Adipocyte (in vitro differentiated cells): ENCODE results near the gene CAMK2N2.

ENCODE experiments used
- DNase-seq: peaks from one replicate; pipeline ENCODE4 v3.0.0-alpha.2; 2015; ENCODE audit warnings: low read depth
- H3K27me3 ChIP-seq: replicated peaks from 2 replicates; pipeline ENCODE4 v1.7.0; 2013; ENCODE audit warnings: mild to moderate bottlenecking, low read length, moderate library complexity; ENCODE audit not compliant: control insufficient read depth, insufficient read depth
- H3K36me3 ChIP-seq: 2 replicates; pipeline ENCODE4 v1.7.0; 2013; ENCODE audit warnings: low read length, mild to moderate bottlenecking, moderate library complexity; ENCODE audit not compliant: control insufficient read depth, insufficient read depth, severe bottlenecking
- H3K4me1 ChIP-seq: 2 replicates; pipeline ENCODE4 v1.7.0; 2013; ENCODE audit warnings: mild to moderate bottlenecking, low read length, moderate library complexity; ENCODE audit not compliant: control insufficient read depth, insufficient read depth
- H3K4me3 ChIP-seq: 2 replicates; pipeline ENCODE4 v1.7.0; 2013; ENCODE audit warnings: mild to moderate bottlenecking, low read length, moderate library complexity
- H3K9ac ChIP-seq: 2 replicates; pipeline ENCODE4 v1.7.0; 2013; ENCODE audit warnings: mild to moderate bottlenecking, low read length, moderate library complexity
- H3K9me3 ChIP-seq: 2 replicates; pipeline ENCODE4 v1.7.0; 2013; ENCODE audit warnings: mild to moderate bottlenecking, low read length, moderate library complexity; ENCODE audit not compliant: control insufficient read depth

CAMK2N2 gene

DNA sequence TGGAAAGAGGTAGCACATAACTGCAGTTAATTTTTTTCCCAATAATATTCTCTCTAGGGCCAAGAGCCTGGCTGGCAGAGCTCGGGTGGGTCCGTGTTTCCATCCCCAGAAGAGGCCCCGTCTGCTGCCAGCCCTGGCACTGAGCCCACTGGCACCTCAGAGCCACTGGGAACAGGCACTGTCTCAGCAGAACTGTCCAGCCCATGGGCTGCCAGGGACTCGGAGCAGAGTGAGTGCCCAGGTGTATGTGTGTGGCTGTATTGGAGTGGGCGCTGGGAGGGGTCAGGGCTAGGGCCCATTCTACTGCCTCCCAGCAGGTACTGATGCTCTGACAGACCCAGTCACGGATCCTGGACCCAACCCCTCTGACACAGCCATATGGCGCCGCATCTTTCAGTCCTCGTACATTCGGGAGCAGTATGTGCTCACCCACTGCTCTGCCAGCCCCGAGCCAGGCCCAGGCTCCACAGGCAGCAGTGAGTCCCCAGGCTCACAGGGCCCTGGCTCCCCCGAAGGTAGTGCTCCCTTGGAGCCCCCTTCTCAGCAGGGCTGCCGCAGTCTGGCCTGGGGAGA lies 23.0 kb downstream of the CAMK2N2 start:
- H3K4me1 ChIP-seq = no peaks in the 10 kb centered on the region
- H3K36me3 ChIP-seq = peaks cover 12% of the 10 kb centered on the region
- H3K9me3 ChIP-seq = no peaks in the 10 kb centered on the region
- H3K4me3 ChIP-seq = no peak overlapping the region
- peaks cover 24% of the 10 kb centered on the region for H3K27me3 ChIP-seq
- DNase-seq = no peak
- H3K9ac ChIP-seq = no peak overlapping the region

- DNase-seq = no peak
- H3K9ac ChIP-seq = no peak overlapping the region
- H3K4me3 ChIP-seq = no peak overlapping the region
- H3K4me1 ChIP-seq = no peaks in the 10 kb centered on the region
- H3K9me3 ChIP-seq = no peaks in the 10 kb centered on the region
- H3K27me3 ChIP-seq = peaks cover 26% of the 10 kb centered on the region
- peaks cover 7% of the 10 kb centered on the region for H3K36me3 ChIP-seq
Measured at GRCh38 chr3:184237807-184238206, 23.5 kb downstream of the CAMK2N2 start.

DNA sequence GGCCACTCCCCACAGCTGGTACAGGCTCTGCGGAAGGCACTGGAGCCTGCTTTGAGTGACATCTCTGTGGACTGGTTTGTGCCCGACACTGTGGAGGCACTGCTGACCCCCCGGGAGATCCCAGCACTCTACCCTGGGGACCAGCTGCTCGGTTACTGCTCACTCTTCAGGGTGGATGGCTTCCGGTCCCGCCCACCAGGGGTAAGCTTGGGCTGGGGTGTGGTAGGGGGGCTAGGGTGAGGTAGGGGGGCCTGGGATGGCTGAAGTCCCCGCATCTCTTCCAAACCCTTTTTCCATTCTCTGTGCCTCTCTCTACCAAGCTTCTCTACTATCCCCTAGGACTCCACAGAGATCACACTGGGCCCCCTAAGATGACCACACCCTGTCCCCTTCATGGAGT lies 24.1 kb downstream of the CAMK2N2 start:
- DNase-seq = no peak
- H3K27me3 ChIP-seq = peaks cover 31% of the 10 kb centered on the region

GRCh38 chr3:184236636-184237035 lies 24.7 kb downstream of the CAMK2N2 start:
- Histone ChIP-seq H3K36me3 (no peaks in the 10 kb centered on the region), H3K27me3 (peaks cover 37% of the 10 kb centered on the region), H3K9ac (no peak overlapping the region), H3K4me3 (no peak overlapping the region), H3K4me1 (no peaks in the 10 kb centered on the region), H3K9me3 (no peaks in the 10 kb centered on the region)
- no peak for DNase-seq

More for the DNA sequence above, 24.1 kb downstream of the CAMK2N2 start:
- H3K36me3 ChIP-seq = peaks cover under 1% of the 10 kb centered on the region
- H3K4me3 ChIP-seq = no peak overlapping the region
- H3K9ac ChIP-seq = no peak overlapping the region
- no peaks in the 10 kb centered on the region for H3K9me3 ChIP-seq
- H3K4me1 ChIP-seq = no peaks in the 10 kb centered on the region

- no peak overlapping the region for H3K4me3 ChIP-seq
- H3K36me3 ChIP-seq = no peaks in the 10 kb centered on the region
- no peak for DNase-seq
- no peak overlapping the region for H3K9ac ChIP-seq
- peaks cover 43% of the 10 kb centered on the region for H3K27me3 ChIP-seq
- no peaks in the 10 kb centered on the region for H3K4me1 ChIP-seq
- no peaks in the 10 kb centered on the region for H3K9me3 ChIP-seq
Measured at GRCh38 chr3:184236033-184236410, 25.3 kb downstream of the CAMK2N2 start.

- no peaks in the 10 kb centered on the region for H3K9me3 ChIP-seq
- peaks cover 46% of the 10 kb centered on the region for H3K27me3 ChIP-seq
- no peak overlapping the region for H3K4me3 ChIP-seq
- no peaks in the 10 kb centered on the region for H3K4me1 ChIP-seq
- no peaks in the 10 kb centered on the region for H3K36me3 ChIP-seq
- H3K9ac ChIP-seq = no peak overlapping the region
- no peak for DNase-seq
Measured at GRCh38 chr3:184235381-184236032, 25.8 kb downstream of the CAMK2N2 start.

- H3K9me3 ChIP-seq = no peaks in the 10 kb centered on the region
- no peaks in the 10 kb centered on the region for H3K4me1 ChIP-seq
- no peak overlapping the region for H3K4me3 ChIP-seq
- H3K27me3 ChIP-seq = peaks cover 49% of the 10 kb centered on the region
- no peaks in the 10 kb centered on the region for H3K36me3 ChIP-seq
- no peak overlapping the region for H3K9ac ChIP-seq
- DNase-seq = no peak
Measured at GRCh38 chr3:184234671-184235380, 26.5 kb downstream of the CAMK2N2 start.

DNA sequence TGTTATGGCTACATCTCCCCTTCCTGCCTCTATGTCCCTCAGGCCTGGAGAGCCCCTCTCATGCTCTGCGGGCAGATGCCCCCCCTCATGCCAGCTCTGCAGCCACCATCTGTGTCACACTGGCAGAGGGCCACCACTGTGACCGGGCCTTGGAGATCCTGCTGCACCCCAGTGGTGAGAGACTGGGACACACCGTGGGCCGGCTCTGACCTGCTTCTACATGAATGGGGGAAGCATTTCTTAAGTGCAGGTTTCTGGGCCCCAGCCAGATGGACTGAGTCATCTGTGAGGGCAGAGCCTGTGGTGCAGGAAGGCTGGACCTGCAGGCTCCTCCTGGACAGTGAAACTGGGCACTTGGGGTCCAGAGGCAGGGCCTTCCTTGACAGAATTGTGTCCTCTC lies 27.1 kb downstream of the CAMK2N2 start:
- H3K4me1 ChIP-seq = peaks cover 4% of the 10 kb centered on the region
- no peaks in the 10 kb centered on the region for H3K36me3 ChIP-seq
- H3K9me3 ChIP-seq = no peaks in the 10 kb centered on the region
- no peak overlapping the region for H3K4me3 ChIP-seq
- H3K9ac ChIP-seq = no peak overlapping the region
- peak; percentile 56 for DNase-seq
- peaks cover 55% of the 10 kb centered on the region for H3K27me3 ChIP-seq

DNA sequence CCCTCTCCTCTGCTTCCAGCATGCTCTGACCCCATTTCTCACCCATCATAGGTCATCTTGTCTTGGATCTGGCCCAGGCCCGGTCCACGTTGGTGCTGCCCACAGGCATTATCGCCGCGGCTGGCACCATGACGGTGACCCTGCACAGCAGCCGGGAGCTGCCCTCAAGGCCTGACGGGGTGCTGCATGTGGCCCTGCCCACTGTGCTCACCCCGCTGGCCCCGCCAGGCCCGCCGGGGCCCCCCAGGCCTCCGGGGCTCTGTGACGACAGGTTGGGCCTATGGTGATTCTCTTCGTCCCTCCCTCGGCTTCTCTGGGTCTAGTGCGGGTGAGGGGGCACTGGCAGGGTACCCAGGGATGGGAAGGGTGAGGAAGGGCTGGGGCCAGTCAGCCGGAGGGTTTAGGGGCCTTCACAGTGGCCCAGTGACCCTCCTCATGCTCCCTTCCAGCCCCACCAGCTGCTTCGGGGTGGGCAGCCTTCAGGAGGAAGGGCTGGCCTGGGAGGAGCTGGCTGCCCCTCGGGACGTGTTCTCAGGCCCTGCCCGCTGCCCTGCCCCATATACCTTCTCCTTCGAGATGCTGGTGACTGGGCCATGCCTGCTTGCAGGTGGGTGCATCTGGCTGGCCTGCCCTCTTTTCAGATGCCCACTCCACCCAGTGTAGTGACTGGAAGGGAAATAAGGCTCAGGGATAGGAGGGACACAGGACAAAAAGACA lies 28.1 kb downstream of the CAMK2N2 start:
- H3K4me1 ChIP-seq = peaks cover 4% of the 10 kb centered on the region
- H3K36me3 ChIP-seq = no peaks in the 10 kb centered on the region
- no peak overlapping the region for H3K9ac ChIP-seq
- H3K4me3 ChIP-seq = no peak overlapping the region
- peaks cover 52% of the 10 kb centered on the region for H3K27me3 ChIP-seq
- no peak for DNase-seq
- H3K9me3 ChIP-seq = no peaks in the 10 kb centered on the region

DNA sequence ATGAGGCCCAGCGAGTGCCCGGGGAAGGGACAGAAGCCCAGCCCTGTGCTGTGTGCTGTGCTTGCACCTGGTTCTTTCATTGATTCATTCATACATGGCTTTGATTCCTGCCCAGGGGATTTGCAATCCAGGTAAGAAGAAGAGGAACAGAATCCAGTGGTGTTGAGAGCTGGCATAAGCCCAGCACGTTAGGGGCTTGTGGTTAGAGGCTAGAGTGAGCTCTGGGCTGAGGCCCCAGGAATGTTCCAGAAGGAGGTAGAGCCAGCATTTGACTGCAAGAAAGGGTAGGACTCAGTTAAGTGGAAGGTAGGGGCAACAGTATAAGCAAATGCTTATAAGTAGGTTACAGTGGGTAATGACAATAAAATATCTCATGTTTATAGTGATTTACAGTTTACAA lies 29.7 kb downstream of the CAMK2N2 start:
- Histone ChIP-seq H3K9ac (no peak overlapping the region), H3K9me3 (no peaks in the 10 kb centered on the region), H3K27me3 (peaks cover 50% of the 10 kb centered on the region), H3K4me1 (peaks cover 4% of the 10 kb centered on the region), H3K36me3 (no peaks in the 10 kb centered on the region), H3K4me3 (no peak overlapping the region)
- DNase-seq = no peak
